ENCODE data around the gene ANXA6.

Gene ANXA6

GRCh38 chr5:151053796-151054462 lies 103.7 kb downstream of the ANXA6 start:
- peaks cover 3 to 92% (median 78%) of the 10 kb centered on the region in 5 donors for H3K36me3 ChIP-seq (ENCODE audit: control insufficient read depth in 5 of 5, insufficient read depth in 5 of 5, low read length in 5 of 5)
- H3K27ac ChIP-seq (ENCODE audit: low read depth, low read length) = peak overlapping the region; percentile 33

GRCh38 chr5:151052836-151053235 lies 104.7 kb downstream of the ANXA6 start:
- Histone ChIP-seq H3K27me3 (ENCODE audit: control insufficient read depth in 5 of 5, insufficient read depth in 4 of 5, low read length in 5 of 5) (no peaks in the 10 kb centered on the region), H3K4me1 (ENCODE audit: control insufficient read depth in 5 of 5, insufficient read depth in 5 of 5, low read length in 5 of 5) (peaks cover 4 to 40% (median 33%) of the 10 kb centered on the region in 5 donors), H3K9me3 (ENCODE audit: control insufficient read depth in 5 of 5, low read length in 5 of 5) (no peaks in the 10 kb centered on the region), H3K4me3 (ENCODE audit: low read depth in 1 of 5, low read length in 5 of 5) (no peak overlapping the region), H3K36me3 (ENCODE audit: control insufficient read depth in 5 of 5, insufficient read depth in 5 of 5, low read length in 5 of 5) (peaks cover 3 to 92% (median 78%) of the 10 kb centered on the region in 5 donors), H3K27ac (ENCODE audit: low read depth, low read length) (peak overlapping the region; percentile 63), H3K9ac (ENCODE audit: low read length in 5 of 5) (peak overlapping the region in 3 of 5 donors; percentile 23 to 42 (median 34))

More at GRCh38 chr5:151053796-151054462, 103.7 kb downstream of the ANXA6 start:
- peak overlapping the region in 1 of 5 donors; percentile 6 for H3K9ac ChIP-seq (ENCODE audit: low read length in 5 of 5)
- no peak overlapping the region for H3K4me3 ChIP-seq (ENCODE audit: low read depth in 1 of 5, low read length in 5 of 5)
- no peaks in the 10 kb centered on the region for H3K27me3 ChIP-seq (ENCODE audit: control insufficient read depth in 5 of 5, insufficient read depth in 4 of 5, low read length in 5 of 5)
- peaks cover 4 to 36% (median 26%) of the 10 kb centered on the region in 5 donors for H3K4me1 ChIP-seq (ENCODE audit: control insufficient read depth in 5 of 5, insufficient read depth in 5 of 5, low read length in 5 of 5)
- H3K9me3 ChIP-seq (ENCODE audit: control insufficient read depth in 5 of 5, low read length in 5 of 5) = no peaks in the 10 kb centered on the region

DNA sequence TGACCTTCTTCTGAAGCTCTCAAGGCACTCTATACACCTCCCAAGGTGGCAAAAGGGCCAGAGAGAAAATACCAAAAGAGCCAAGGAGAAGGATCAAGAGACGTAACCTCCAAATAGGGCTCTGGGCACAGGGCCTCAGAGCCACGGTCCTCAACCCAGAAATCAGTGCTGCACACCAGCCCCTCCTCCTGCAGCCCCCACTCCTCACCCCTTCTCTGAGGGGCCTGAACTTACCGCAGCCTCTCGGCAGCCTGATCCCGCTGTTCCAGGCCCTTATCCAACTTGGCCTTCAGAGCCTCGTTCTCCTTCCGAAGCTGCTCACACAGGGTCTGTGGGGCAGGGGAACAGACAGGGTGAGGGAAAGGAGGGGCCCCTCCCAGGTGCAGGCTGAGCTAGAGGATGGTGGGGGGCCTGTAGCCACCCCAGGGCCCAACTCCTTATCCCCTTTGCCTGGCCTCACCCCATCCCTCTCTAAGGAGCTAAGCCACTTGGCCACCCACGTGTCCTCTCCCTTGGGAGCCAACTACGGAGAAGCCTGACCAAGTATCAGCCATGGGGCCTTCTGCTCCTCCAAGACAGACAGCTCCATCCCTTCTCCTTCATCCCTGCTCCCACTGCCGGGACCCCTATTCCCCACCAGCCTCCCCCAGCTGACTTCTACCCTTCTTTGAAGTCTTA lies 105.5 kb downstream of the ANXA6 start:
- no peak overlapping the region for H3K4me3 ChIP-seq (ENCODE audit: low read depth in 1 of 5, low read length in 5 of 5)
- peak overlapping the region in 2 of 5 donors; percentile 34 to 60 for H3K9ac ChIP-seq (ENCODE audit: low read length in 5 of 5)
- peak overlapping the region; percentile 63 for H3K27ac ChIP-seq (ENCODE audit: low read depth, low read length)
- H3K9me3 ChIP-seq (ENCODE audit: control insufficient read depth in 5 of 5, low read length in 5 of 5) = no peaks in the 10 kb centered on the region
- H3K27me3 ChIP-seq (ENCODE audit: control insufficient read depth in 5 of 5, insufficient read depth in 4 of 5, low read length in 5 of 5) = no peaks in the 10 kb centered on the region
- peaks cover 4 to 42% (median 35%) of the 10 kb centered on the region in 5 donors for H3K4me1 ChIP-seq (ENCODE audit: control insufficient read depth in 5 of 5, insufficient read depth in 5 of 5, low read length in 5 of 5)
- peaks cover 7 to 93% (median 78%) of the 10 kb centered on the region in 5 donors for H3K36me3 ChIP-seq (ENCODE audit: control insufficient read depth in 5 of 5, insufficient read depth in 5 of 5, low read length in 5 of 5)

DNA sequence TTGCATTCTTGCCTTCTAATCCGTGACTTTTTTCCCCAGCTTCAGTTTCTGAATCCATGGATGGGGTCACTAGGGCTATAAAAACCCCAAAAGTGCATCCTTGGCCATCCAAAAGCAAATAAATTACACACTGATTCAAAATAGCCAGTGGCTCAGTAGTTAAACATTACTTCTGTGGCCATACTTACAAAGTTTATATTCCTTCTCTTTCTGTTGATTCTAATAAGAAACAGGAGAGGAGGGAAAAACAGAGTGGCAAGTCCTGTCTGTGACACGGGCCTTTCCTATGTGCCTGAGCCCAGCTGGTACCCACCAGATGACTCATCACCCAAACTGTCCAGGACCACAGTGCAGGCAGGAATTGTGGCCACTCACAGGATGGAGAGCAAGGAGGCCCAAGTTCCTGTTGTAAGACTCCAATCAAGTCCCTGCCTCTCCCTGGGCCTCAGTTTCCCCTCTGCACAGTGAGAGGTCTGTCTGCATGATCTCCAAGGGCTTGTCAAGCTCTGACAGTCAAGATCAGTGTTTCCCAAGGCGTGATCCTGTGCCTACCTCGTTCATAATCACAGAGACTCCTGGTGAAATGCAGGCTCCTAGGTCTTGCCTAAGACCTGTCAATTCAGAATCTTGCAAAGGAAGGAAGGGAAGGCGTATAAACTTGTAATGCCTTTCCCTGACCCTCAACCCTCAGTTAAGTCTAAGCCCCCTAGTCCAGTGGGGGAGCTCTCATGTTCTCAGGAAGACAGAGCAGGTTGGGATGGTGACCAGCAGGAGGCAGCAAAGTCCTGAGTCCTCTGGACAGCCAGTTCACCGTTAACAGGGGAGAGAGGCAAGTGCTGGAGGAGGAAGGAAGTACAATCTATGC lies 106.3 kb downstream of the ANXA6 start:
- Histone ChIP-seq H3K4me3 (ENCODE audit: low read depth in 1 of 5, low read length in 5 of 5) (no peak overlapping the region), H3K27ac (ENCODE audit: low read depth, low read length) (peak overlapping the region; percentile 68), H3K9ac (ENCODE audit: low read length in 5 of 5) (no peak overlapping the region), H3K27me3 (ENCODE audit: control insufficient read depth in 5 of 5, insufficient read depth in 4 of 5, low read length in 5 of 5) (no peaks in the 10 kb centered on the region), H3K9me3 (ENCODE audit: control insufficient read depth in 5 of 5, low read length in 5 of 5) (no peaks in the 10 kb centered on the region), H3K4me1 (ENCODE audit: control insufficient read depth in 5 of 5, insufficient read depth in 5 of 5, low read length in 5 of 5) (peaks cover 4 to 39% (median 34%) of the 10 kb centered on the region in 5 donors), H3K36me3 (ENCODE audit: control insufficient read depth in 5 of 5, insufficient read depth in 5 of 5, low read length in 5 of 5) (peaks cover 15 to 90% (median 73%) of the 10 kb centered on the region in 5 donors)
